HG03571 (cell line): ENCODE data around the gene TSC22D2.
"Not testable (repeated sequence)": the region's sequence is repeated elsewhere in the genome, so short reads cannot be mapped to it uniquely, and the experiment has no call there.

Source experiments
- ATAC-seq: cut with Tn5 transposase; IDR thresholded peaks from one replicate; pipeline ENCODE4 v1.9.1; 2021; ENCODE audit not compliant: unreplicated experiment

TSC22D2 gene

GRCh38 chr3:150479370-150479769 lies 71.3 kb downstream of the TSC22D2 start:
- no peak for ATAC-seq

- ATAC-seq, result no peak
These were observed 72.8 kb downstream of the TSC22D2 start for GRCh38 chr3:150480877-150481276.

- ATAC-seq, result no peak
These were observed 75.1 kb downstream of the TSC22D2 start for GRCh38 chr3:150483226-150483625.

- no peak for ATAC-seq
These were observed 76.3 kb downstream of the TSC22D2 start for GRCh38 chr3:150484410-150484809.

GRCh38 chr3:150488867-150489266 lies 80.8 kb downstream of the TSC22D2 start:
- ATAC-seq, result no peak

- ATAC-seq, result no peak
These were observed 82.3 kb downstream of the TSC22D2 start for GRCh38 chr3:150490277-150490986.

GRCh38 chr3:150494411-150494977 lies 86.4 kb downstream of the TSC22D2 start:
- no peak for ATAC-seq

GRCh38 chr3:150495149-150495548 lies 87.1 kb downstream of the TSC22D2 start:
- ATAC-seq, result no peak

GRCh38 chr3:150495563-150496168 lies 87.6 kb downstream of the TSC22D2 start:
- ATAC-seq, result no peak

GRCh38 chr3:150497956-150498355 lies 89.9 kb downstream of the TSC22D2 start:
- no peak for ATAC-seq

- ATAC-seq, result not testable (repeated sequence)
These were observed 92.9 kb downstream of the TSC22D2 start for GRCh38 chr3:150500960-150501359.

- no peak for ATAC-seq
These were observed 95.5 kb downstream of the TSC22D2 start for GRCh38 chr3:150503402-150504099.

- no peak for ATAC-seq
These were observed 96.4 kb downstream of the TSC22D2 start for GRCh38 chr3:150504483-150504882.

GRCh38 chr3:150508401-150508800 lies 100.3 kb downstream of the TSC22D2 start:
- no peak for ATAC-seq

GRCh38 chr3:150509780-150510179 lies 101.7 kb downstream of the TSC22D2 start:
- ATAC-seq, result no peak

- ATAC-seq, result no peak
These were observed 103.2 kb downstream of the TSC22D2 start for GRCh38 chr3:150511122-150511821.

GRCh38 chr3:150515210-150515609 lies 107.1 kb downstream of the TSC22D2 start:
- ATAC-seq, result no peak
